ENCODE data around the gene SPATA31D4.

The SPATA31D4 gene

GRCh38 chr9:81971727-81972126 lies 43.5 kb downstream of the SPATA31D4 start:
- Histone ChIP-seq H3K4me3 (no peak overlapping the region), H3K27me3 (no peaks in the 10 kb centered on the region), H3K4me1 (no peaks in the 10 kb centered on the region), H3K36me3 (no peaks in the 10 kb centered on the region), H3K27ac (no peak overlapping the region), H3K9me3 (no peaks in the 10 kb centered on the region)
- no peak for DNase-seq
- TF ChIP-seq, protein P1, sequence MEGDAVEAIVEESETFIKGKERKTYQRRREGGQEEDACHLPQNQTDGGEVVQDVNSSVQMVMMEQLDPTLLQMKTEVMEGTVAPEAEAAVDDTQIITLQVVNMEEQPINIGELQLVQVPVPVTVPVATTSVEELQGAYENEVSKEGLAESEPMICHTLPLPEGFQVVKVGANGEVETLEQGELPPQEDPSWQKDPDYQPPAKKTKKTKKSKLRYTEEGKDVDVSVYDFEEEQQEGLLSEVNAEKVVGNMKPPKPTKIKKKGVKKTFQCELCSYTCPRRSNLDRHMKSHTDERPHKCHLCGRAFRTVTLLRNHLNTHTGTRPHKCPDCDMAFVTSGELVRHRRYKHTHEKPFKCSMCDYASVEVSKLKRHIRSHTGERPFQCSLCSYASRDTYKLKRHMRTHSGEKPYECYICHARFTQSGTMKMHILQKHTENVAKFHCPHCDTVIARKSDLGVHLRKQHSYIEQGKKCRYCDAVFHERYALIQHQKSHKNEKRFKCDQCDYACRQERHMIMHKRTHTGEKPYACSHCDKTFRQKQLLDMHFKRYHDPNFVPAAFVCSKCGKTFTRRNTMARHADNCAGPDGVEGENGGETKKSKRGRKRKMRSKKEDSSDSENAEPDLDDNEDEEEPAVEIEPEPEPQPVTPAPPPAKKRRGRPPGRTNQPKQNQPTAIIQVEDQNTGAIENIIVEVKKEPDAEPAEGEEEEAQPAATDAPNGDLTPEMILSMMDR (IDR thresholded peaks at IDR 0.05), result no peak
- intact Hi-C loops (cut with DNase I; ENCODE audit: low total_unique reads), result no loop called here

GRCh38 chr9:81974764-81975163 lies 46.5 kb downstream of the SPATA31D4 start:
- no peak overlapping the region for H3K4me3 ChIP-seq
- H3K27ac ChIP-seq, result no peak overlapping the region
- intact Hi-C loops (cut with DNase I; ENCODE audit: low total_unique reads), result no loop called here
- no peak for DNase-seq
- no peaks in the 10 kb centered on the region for H3K27me3 ChIP-seq
- H3K36me3 ChIP-seq, result no peaks in the 10 kb centered on the region
- H3K9me3 ChIP-seq, result no peaks in the 10 kb centered on the region
- no peaks in the 10 kb centered on the region for H3K4me1 ChIP-seq
- TF ChIP-seq, protein P1 (IDR thresholded peaks at IDR 0.05), result no peak

DNA sequence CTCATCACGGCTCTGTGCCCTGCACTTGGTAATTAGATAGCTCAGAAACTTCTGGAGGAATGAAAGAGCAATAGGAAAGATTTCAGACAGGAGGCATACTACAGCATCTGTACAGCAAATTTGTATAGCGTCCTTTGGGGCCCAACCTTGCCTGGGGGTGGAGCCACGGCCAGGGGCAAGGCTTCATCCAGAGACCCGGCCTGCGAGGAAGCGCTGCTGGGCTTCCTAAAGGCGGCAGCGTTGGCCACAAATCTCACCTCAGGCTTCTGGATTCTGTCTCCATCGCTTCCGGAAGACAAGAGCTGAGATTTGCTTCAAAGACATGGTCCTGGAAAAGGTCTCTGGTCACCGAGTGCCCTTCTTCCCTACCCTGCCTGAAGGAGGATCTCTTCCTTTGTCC lies 48.1 kb downstream of the SPATA31D4 start:
- no peaks in the 10 kb centered on the region for H3K27me3 ChIP-seq
- no peaks in the 10 kb centered on the region for H3K36me3 ChIP-seq
- intact Hi-C loops (cut with DNase I; ENCODE audit: low total_unique reads), result no loop called here
- TF ChIP-seq, protein P1 (IDR thresholded peaks at IDR 0.05), result no peak
- no peak for DNase-seq
- H3K27ac ChIP-seq, result no peak overlapping the region
- no peak overlapping the region for H3K4me3 ChIP-seq
- no peaks in the 10 kb centered on the region for H3K4me1 ChIP-seq
- no peaks in the 10 kb centered on the region for H3K9me3 ChIP-seq

DNA sequence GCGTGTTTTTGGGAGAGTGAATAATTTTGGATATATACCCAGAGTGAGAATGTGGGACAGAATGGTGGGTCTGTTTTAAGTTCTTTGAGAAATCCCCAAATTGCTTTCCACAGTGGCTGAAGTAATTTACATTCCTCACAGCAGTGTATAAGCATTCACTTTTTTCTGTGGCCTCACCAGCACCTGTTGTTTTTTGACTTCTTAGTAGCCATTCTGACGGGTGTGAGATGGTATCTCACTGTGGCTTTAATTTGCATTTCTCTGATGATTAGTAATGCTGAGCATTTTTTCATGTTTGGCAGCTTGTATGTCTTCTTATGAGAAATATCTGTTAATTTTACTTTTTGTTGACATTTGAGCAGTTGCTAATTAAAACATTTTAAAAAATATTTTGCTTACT lies 51.0 kb downstream of the SPATA31D4 start:
- Histone ChIP-seq H3K9me3 (no peaks in the 10 kb centered on the region), H3K4me1 (no peaks in the 10 kb centered on the region), H3K36me3 (no peaks in the 10 kb centered on the region), H3K4me3 (no peak overlapping the region), H3K27ac (no peak overlapping the region), H3K27me3 (no peaks in the 10 kb centered on the region)
- TF ChIP-seq, protein P1 (IDR thresholded peaks at IDR 0.05), result no peak
- DNase-seq, result no peak
- intact Hi-C loops (cut with DNase I; ENCODE audit: low total_unique reads), result no loop called here

DNA sequence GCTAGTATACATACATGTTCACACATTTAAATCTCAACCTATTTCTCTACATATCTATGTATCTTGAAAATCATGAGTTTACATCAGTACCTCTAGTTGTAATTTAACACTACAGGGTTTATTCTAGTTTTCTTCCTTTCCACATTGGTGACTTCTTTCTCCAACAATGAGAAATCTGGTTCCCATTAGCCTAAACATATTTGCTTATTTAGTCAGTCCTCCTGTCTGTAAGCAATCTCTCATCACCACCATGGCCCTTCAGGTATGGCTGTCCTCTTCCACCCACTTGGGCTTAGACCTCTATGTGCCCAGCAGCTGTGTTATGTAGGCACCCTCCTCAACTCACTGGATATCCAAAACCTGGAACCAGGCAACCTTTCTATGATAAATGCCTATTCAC lies 52.3 kb downstream of the SPATA31D4 start:
- intact Hi-C loops (cut with DNase I; ENCODE audit: low total_unique reads), result no loop called here
- no peaks in the 10 kb centered on the region for H3K9me3 ChIP-seq
- no peaks in the 10 kb centered on the region for H3K27me3 ChIP-seq
- TF ChIP-seq, protein P1 (IDR thresholded peaks at IDR 0.05), result no peak
- H3K4me1 ChIP-seq, result no peaks in the 10 kb centered on the region
- no peak overlapping the region for H3K4me3 ChIP-seq
- H3K36me3 ChIP-seq, result no peaks in the 10 kb centered on the region
- DNase-seq, result no peak
- H3K27ac ChIP-seq, result no peak overlapping the region

- Histone ChIP-seq H3K36me3 (no peaks in the 10 kb centered on the region), H3K27me3 (no peaks in the 10 kb centered on the region), H3K27ac (no peak overlapping the region), H3K4me1 (no peaks in the 10 kb centered on the region), H3K9me3 (no peaks in the 10 kb centered on the region), H3K4me3 (no peak overlapping the region)
- no peak for DNase-seq
- TF ChIP-seq, protein P1 (IDR thresholded peaks at IDR 0.05), result no peak
- intact Hi-C loops (cut with DNase I; ENCODE audit: low total_unique reads), result no loop called here
Measured at GRCh38 chr9:81981883-81982282, 53.7 kb downstream of the SPATA31D4 start.

All from tibial artery (tissue), 4 donors.